Sciatic nerve (tissue), 2 donors: Measurements from ENCODE around the gene RFT1. TPM values are rescaled to one million over a fixed set of nuclear protein-coding genes. Genes with fewer than 3 reads are reported as not detected.
"Not testable (repeated sequence)": the region's sequence is repeated elsewhere in the genome, so short reads cannot be mapped to it uniquely, and the experiment has no call there.

Experiments used
- ATAC-seq: fragments of 200-7000 bp; cut with Tn5 transposase; one replicate; pipeline ENCODE4 v1.9.1; 2020; ENCODE audit warnings: mild to moderate bottlenecking, moderate library complexity
- DNase-seq: peaks from one replicate; pipeline ENCODE4 v3.0.0-alpha.2; 2020; ENCODE audit warnings: low spot score
- intact Hi-C: fragments of 100-400 bp; cut with DNase I; formaldehyde crosslinking; loops from one replicate; pipeline ENCODE4 v1.14.2; 2022
- total RNA-seq: library from RNA; stranded (reverse); fragmentation: NEBNext Ultra II Directional; extraction: Animal tissue kit (Norgen Biotek cat#: 25700); gene quantifications from one replicate; pipeline ENCODE4 v1.2.1, GENCODE V29; 2021
- donor health status: DM: no; HTN: no; CAD: no.
- donor health status: DM: no; HTN: no; CAD: no.

Gene RFT1
- total RNA-seq, 1 donor from 2014 or later, result 21.3 TPM

DNA sequence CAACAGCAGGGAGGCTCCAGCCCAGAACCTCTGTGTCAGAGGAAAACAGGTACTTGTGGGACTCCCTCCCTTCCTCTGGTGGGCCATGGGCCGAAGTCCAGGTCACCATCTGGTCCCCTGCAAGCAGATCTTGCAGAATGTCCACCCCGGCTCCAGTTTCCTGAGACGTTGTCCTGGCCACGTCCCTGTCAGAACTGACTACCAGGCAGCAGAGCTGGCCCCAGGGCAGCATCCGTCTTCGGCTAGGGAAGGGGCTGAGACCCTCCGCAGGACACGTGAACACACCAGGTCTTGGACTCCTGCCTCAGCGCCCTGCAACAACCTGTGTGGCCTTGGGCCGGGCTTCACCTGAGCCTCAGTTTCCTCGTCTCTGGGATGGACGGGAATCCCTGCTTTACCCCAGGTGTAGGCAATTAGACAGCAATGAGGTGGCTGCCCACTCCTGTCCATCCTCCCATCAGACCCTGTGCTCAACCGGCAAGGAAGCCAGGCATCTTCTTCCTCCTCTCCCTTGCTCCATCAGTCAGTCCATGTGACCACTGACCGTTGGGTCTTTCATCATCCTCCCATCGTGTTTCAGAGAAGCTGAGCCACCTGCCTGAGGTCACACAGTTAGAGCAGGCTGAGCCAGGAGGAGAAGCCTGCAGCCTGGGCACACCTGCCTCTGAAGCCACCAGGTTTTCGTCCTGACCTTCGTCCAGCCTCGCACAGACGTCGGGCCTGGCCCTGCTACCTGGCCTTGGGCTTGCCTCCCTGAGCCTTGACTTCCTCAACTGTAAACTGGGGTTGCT is 21.8 kb upstream of the RFT1 start:
- no peak for ATAC-seq
- no peak for DNase-seq
- intact Hi-C loops, result no loop called here

GRCh38 chr3:53151465-53151864 is 21.2 kb upstream of the RFT1 start:
- no peak for ATAC-seq
- no peak for DNase-seq
- intact Hi-C loops, result no loop called here

DNA sequence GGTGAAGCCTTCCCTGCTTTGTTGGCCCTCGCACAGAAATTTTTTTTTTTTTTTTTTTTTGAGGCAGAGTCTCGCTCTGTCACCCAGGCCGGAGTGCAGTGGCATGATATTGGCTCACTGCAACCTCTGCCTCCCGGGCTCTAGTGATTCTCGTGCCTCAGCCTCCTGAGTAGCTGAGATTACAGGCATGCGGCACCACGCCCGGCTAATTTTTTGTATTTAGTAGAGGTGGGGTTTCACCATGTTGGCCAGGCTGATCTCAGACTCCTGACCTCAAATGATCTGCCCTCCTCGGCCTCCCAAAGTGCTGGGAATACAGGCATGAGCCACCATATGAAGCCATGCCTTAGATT is 20.8 kb upstream of the RFT1 start:
- intact Hi-C loops, ATAC-seq, DNase-seq: not testable (repeated sequence)

GRCh38 chr3:53150247-53151085 is 20.2 kb upstream of the RFT1 start:
- intact Hi-C loops, result no loop called here
- no peak for DNase-seq
- ATAC-seq, result no peak

GRCh38 chr3:53149699-53150098 is 19.5 kb upstream of the RFT1 start:
- intact Hi-C loops, result loop anchor here (5.0 kb wide), 1 partner anchor 488 kb away; no protein-coding TSS in a partner anchor
- no peak for DNase-seq
- ATAC-seq, result no peak

- no peak for ATAC-seq
- intact Hi-C loops, result loop anchor here (5.0 kb wide), 1 partner anchor 488 kb away; no protein-coding TSS in a partner anchor
Observed at GRCh38 chr3:53149006-53149690, 18.9 kb upstream of the RFT1 start.

DNA sequence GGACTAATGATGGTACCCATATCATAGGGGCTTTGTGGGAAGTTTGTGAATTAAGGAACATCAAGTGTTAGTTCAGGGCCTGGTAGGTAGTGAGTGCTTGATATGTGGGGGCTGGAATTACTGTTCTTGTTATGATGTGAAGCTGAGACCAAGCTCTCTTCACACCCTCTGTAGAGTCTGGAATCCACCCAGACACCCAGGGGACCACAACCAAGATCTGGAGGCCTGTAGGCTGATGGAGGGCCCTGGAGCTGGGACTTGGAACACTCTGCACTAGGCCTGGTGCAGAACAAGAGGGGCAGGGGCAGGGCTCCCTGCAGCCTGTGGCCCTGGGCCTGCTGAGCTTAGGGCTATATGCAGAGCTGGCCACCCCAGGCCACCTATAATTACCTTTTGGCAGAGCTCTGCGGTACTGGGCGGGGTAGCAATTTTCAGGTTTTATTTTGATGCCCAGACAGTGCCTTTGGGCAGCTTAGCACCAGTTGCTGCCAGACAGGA is 17.7 kb upstream of the RFT1 start:
- ATAC-seq (no peak), DNase-seq (no peak)
- intact Hi-C loops, result loop anchor here (5.0 kb wide), 1 partner anchor 489 kb away; no protein-coding TSS in a partner anchor

More at GRCh38 chr3:53149006-53149690, 18.9 kb upstream of the RFT1 start:
- no peak for DNase-seq

GRCh38 chr3:53147151-53147902 is 17.1 kb upstream of the RFT1 start:
- DNase-seq (no peak), ATAC-seq (no peak)
- intact Hi-C loops, result loop anchor here (5.0 kb wide), 1 partner anchor 490 kb away; no protein-coding TSS in a partner anchor

DNA sequence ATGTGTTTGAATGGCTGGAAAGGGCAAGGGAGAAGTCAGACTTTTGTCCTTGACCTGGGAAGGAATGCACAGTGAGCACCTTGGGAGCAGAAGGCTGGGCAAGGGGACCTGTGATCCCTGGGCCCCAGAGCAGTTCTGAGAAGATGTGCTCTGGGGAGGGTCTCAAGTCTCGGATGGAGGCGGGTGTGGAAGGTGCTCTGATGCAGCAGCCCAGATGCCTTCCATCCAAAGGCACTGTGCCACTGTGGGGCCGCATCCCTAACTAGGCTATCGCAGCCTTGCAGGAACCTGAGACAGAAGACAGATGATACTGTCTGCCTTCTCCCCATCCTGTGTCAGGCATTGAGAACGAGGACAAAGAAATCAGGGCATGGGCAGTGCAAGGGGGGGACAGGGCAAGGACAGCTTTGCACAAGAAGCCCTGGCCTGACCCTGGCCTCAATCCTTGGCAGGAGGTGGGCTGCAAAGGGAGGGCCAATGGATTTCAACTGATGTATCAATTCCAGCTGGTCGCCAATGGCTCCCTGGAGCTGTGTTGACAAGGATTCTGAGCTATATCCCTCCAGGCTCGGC is 16.2 kb upstream of the RFT1 start:
- ATAC-seq (no peak), DNase-seq (no peak)
- intact Hi-C loops, result loop anchor here (5.0 kb wide), 1 partner anchor 491 kb away; no protein-coding TSS in a partner anchor

DNA sequence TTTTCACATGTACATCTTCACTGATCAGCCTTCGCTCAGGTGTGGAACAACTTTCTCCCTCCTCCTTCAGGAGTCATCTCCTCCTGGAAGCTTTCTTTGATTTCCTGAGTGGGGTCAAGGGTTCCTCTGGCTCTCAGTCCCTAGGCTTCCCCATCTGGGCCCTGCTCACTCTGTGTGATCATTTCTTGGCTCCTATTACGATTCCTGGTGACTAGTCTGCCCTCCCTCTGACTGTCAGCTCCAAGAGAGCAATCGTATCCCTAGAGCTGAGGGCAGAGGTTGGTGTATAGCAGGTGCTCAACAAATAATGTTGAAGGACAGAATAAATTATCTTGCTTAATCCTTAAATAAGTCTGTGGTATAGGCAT is 15.5 kb upstream of the RFT1 start:
- ATAC-seq (no peak), DNase-seq (no peak)
- intact Hi-C loops, result loop anchor here (5.0 kb wide), 1 partner anchor 492 kb away; no protein-coding TSS in a partner anchor

DNA sequence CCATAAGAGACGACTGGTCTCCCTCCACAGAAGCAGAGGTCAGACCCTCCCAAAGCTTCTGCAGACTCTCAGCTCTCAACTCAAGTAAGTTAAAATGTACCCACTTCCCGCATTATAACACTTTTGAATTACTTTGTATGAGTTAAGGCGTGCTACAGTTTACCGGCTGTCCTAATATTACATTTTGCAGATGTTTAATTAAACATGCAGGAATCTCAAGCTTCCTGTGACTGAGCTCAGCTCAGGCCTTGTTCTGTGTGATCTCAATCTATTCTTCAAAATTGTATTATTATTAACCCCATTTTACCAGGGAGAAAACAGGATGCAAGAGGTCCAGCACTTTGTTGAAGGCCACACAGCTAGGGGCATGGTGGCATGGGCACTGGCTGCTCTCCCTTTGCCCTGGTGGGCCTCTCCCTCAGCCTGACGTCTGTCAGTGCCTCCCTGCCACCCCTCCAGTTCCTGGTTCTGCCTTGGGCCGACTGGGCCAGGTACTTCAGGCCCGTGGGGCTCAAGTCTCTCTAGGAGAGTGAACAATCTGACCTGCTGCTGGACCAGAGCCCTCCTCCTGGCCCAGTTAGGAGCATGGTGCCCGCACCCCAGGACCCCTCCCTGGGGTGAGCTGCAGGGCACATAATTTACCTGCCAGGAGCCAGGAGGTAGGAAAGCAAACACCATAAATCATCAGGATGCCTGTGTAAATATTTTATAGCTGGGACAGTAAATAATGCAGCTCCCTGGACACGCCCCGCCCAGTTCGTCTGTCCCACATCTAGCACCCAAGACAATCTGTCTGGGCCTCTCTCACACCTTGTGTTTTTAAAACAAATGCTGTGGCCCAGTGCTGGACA is 14.9 kb upstream of the RFT1 start:
- intact Hi-C loops, result loop anchor here (5.0 kb wide), 1 partner anchor 492 kb away; no protein-coding TSS in a partner anchor
- ATAC-seq (no peak), DNase-seq (no peak)

GRCh38 chr3:53144446-53144845 is 14.2 kb upstream of the RFT1 start:
- no peak for ATAC-seq
- intact Hi-C loops, result no loop called here
- no peak for DNase-seq

- intact Hi-C loops, result no loop called here
- DNase-seq (peak; percentile 52), ATAC-seq (peak; percentile 51)
Observed at GRCh38 chr3:53142986-53143385, 12.8 kb upstream of the RFT1 start.

DNA sequence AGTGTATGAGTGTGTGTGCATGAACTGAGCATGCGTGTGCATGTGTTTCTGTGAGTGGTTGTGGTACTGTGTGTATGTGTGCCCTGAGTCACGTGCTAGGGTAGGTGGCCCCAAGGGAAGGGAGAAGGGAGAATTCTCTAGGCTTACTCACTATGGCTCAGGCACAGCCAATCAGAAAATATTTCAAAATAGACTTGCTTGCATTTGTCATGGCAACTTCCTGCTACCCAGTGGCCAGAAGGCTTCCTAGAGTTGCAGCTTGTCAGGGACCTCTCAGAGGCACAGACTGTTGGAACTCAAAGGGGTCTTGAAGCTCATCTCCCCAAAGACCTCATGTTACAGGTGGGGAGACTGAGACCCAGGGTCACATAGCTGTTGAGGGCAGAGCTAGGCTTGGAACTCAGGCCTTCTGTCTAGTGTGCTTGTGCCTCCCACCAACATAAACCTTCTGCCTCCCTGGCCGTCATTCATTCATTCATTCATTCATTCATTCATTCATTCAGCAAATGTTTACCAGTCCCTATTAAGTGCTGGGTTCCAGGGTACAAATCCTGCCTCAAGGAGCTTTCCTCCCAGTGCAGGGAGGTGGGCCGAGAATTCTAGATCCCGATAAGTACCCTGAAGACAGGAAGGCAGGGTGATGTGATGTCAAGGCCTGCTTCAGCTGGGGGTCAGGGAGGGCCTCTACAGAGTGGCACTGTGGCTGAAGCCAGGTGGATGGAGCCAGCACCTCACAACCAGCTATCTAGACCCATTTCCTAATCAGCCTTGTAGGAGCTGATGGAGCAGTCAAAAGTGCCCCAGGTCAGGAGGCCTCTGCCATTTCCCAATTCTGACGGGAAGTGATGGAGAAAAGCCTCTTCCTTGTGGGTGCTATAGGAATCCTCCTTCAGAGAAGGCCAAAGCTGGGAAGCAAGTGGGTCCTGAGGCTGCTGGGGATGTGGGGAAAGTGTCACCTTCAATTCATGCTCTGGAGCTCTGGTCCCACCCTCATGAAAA is 10.9 kb upstream of the RFT1 start:
- intact Hi-C loops, result no loop called here
- ATAC-seq, result peak; percentile 37
- no peak for DNase-seq

DNA sequence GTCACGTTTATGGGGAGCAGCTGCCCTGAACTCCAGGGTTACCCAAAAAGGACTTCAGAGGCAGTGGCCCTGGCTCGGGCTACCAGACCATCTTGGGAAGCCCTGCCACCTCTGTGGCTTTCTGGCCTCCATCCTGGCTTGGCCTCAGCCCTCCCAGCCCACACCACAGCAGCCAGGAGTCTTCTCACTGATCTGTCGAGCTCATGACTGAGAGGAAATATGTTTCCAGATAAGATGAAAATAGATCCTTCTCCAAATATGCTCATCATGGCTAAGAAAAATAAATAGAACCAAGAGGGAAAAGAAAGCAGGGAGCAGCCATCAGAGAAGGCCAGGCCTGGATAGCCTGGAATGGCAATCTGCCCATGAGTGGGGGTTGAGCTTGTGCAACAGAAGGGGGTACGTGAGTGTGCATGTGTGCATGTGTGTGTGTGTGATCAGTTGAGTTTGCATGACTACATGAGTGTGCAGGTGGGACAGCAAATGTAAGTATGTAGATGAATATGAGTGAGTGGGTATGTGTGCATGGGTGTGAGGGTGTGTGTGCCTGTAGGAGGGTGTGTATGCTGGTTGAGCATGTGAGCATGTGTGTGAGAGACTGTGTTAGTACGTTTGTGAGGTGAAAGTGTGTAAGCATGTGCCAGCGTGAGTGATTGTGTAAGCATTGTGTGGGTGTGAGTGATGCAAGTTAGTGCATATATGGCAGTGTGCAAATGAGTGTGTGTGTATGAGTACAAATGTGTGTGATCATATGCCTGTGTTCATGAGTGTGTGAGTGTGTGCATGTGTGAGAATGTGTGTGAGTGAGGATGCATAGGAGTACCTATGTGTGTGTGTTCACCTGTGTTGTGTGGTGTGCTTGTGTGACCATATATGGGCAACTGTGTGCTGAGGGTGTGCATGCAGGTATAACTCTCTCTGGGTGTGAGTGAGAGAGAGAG is 9.9 kb upstream of the RFT1 start:
- intact Hi-C loops, result no loop called here
- ATAC-seq (no peak), DNase-seq (no peak)
